Endothelial cell of umbilical vein (primary cell): ENCODE results near the gene URI1. TPM values are rescaled to one million over a fixed set of nuclear protein-coding genes. Genes with fewer than 3 reads are reported as not detected.

Experiments used
- BruUV-seq: library from RNA; stranded (reverse); fragments of 400-500 nt; replicated peaks from 2 replicates; lab custom pipeline; 2021; lab: Mats Ljungman, UMichigan
- CTCF ChIA-PET: fragments of 300-600, 350-600 bp; sonication (Branson Sonifier 250); formaldehyde crosslinking; loops from one replicate; lab custom pipeline; 2021; ENCODE audit warnings: antibody characterized with exemption, inconsistent platforms; lab: Charles Lee
- POLR2A ChIA-PET: fragments of 300-600, 350-600 bp; sonication (Branson Sonifier 250); formaldehyde crosslinking; loops from one replicate; lab custom pipeline; 2021; ENCODE audit warnings: antibody characterized with exemption, inconsistent platforms; lab: Charles Lee
- DNase-seq: peaks from one replicate; pipeline ENCODE4 v3.0.0-alpha.2; 2011; ENCODE audit warnings: low read depth, low spot score
- FAIRE-seq: peaks from 2 replicates; lab custom pipeline; 2011; peaks lifted over from hg19 to GRCh38; lab: Jason Lieb, UNC
- H2AFZ ChIP-seq: 2 replicates; pipeline ENCODE4 v1.6.0; 2012; ENCODE audit warnings: low read depth, low read length, control low read depth, inconsistent platforms
- H3K27ac ChIP-seq: 2 replicates; pipeline ENCODE4 v1.5.1; 2011; ENCODE audit warnings: low read depth, mild to moderate bottlenecking, control low read depth, low read length, moderate library complexity; ENCODE audit not compliant: insufficient read depth
- H3K27me3 ChIP-seq, 2 experiments: 2 replicates each; pipeline versions ENCODE4 v1.6.0 to v1.6.1; 2011; ENCODE audit warnings: low read length in 2 of 2, mixed read lengths in 1 of 2; ENCODE audit not compliant: control insufficient read depth in 2 of 2, insufficient read depth in 2 of 2
- H3K36me3 ChIP-seq, 2 experiments: 2 replicates in 1 of 2; 3 replicates in 1 of 2; pipeline ENCODE4 v1.5.1; 2011; ENCODE audit warnings: low read length in 2 of 2, mild to moderate bottlenecking in 1 of 2, moderate library complexity in 1 of 2; ENCODE audit not compliant: control insufficient read depth in 2 of 2, insufficient read depth in 2 of 2; ENCODE audit errors: extremely low read depth in 1 of 2
- H3K4me1 ChIP-seq: 3 replicates; pipeline ENCODE4 v1.5.1; 2011; ENCODE audit warnings: mild to moderate bottlenecking, low read length; ENCODE audit not compliant: control insufficient read depth, insufficient read depth; ENCODE audit errors: extremely low read depth
- H3K4me2 ChIP-seq: 2 replicates; pipeline ENCODE4 v1.6.1; 2011; ENCODE audit warnings: low read length, control low read depth, mixed read lengths; ENCODE audit not compliant: insufficient read depth
- H3K4me3 ChIP-seq, 3 experiments: fragments of 200-600 bp in 1 of 3; sonication (generic), shearing (Covaris generic) in 1 of 3; replicated peaks in 1 of 3; 2 replicates each; pipeline ENCODE4 v1.5.1; 2011 to 2016; ENCODE audit warnings: control low read depth in 3 of 3, low read length in 3 of 3, mild to moderate bottlenecking in 2 of 3, inconsistent platforms in 1 of 3, low read depth in 1 of 3, moderate library complexity in 1 of 3; ENCODE audit not compliant: insufficient read depth in 1 of 3
- H3K79me2 ChIP-seq: 2 replicates; pipeline ENCODE4 v1.6.0; 2012; ENCODE audit warnings: low read length, inconsistent platforms; ENCODE audit not compliant: control insufficient read depth, insufficient read depth
- H3K9ac ChIP-seq: replicated peaks from 2 replicates; pipeline ENCODE3; 2011; ENCODE audit warnings: low read length, control low read depth; ENCODE audit not compliant: insufficient read depth; ENCODE audit errors: extremely low read depth
- H3K9me1 ChIP-seq: replicated peaks from 3 replicates; pipeline ENCODE4 v1.6.0; 2011; ENCODE audit warnings: mild to moderate bottlenecking, low read length; ENCODE audit not compliant: control insufficient read depth, insufficient read depth; ENCODE audit errors: extremely low read depth
- H3K9me3 ChIP-seq: replicated peaks from 2 replicates; pipeline ENCODE4 v1.5.1; 2012; ENCODE audit warnings: low read length, inconsistent platforms; ENCODE audit not compliant: control insufficient read depth, insufficient read depth
- H4K20me1 ChIP-seq: replicated peaks from 2 replicates; pipeline ENCODE3; 2011; ENCODE audit warnings: mild to moderate bottlenecking, low read length; ENCODE audit not compliant: control insufficient read depth, insufficient read depth; ENCODE audit errors: extremely low read depth
- CTCF ChIP-seq, 2 donors: IDR thresholded peaks; 1 replicate in 1 of 2; 2 replicates in 1 of 2; pipeline ENCODE4 v1.5.1; 2011; ENCODE audit warnings: low read length in 2 of 2, mild to moderate bottlenecking in 2 of 2, moderate library complexity in 2 of 2, control low read depth in 1 of 2, inconsistent platforms in 1 of 2, low read depth in 1 of 2; ENCODE audit not compliant: insufficient read depth in 1 of 2; ENCODE audit errors: extremely low read depth in 1 of 2
- EZH2 ChIP-seq: IDR thresholded peaks from 2 replicates; pipeline ENCODE4 v1.6.1; 2012; ENCODE audit warnings: borderline replicate concordance, low read depth, mild to moderate bottlenecking, moderate library complexity, low read length, inconsistent platforms; ENCODE audit not compliant: severe bottlenecking
- FOS ChIP-seq: IDR thresholded peaks from 2 replicates; pipeline ENCODE4 v1.6.1; 2011; ENCODE audit warnings: mild to moderate bottlenecking, low read length, moderate library complexity, borderline replicate concordance; ENCODE audit not compliant: insufficient read depth
- MYC ChIP-seq: IDR thresholded peaks from one replicate; pipeline ENCODE4 v1.6.1; 2011; ENCODE audit warnings: mild to moderate bottlenecking, low read depth, low read length
- POLR2A ChIP-seq: IDR thresholded peaks from 2 replicates; pipeline ENCODE4 v1.6.1; 2012; ENCODE audit warnings: low read depth, mild to moderate bottlenecking, control low read depth, low read length
- POLR2AphosphoS5 ChIP-seq: IDR thresholded peaks from 2 replicates; pipeline ENCODE4 v1.6.1; 2012; ENCODE audit warnings: low read depth, mild to moderate bottlenecking, control low read depth, low read length, moderate library complexity; ENCODE audit not compliant: insufficient read depth
- dilution Hi-C: fragments of 300-500 bp; cut with MboI; formaldehyde crosslinking; loops from one replicate; pipeline ENCODE4 v1.15.0; 2019; ENCODE audit warnings: low sequenced_read_pairs; ENCODE audit not compliant: extremely low pct_ligation_motif_present
- intact Hi-C: fragments of 100-400 bp; cut with micrococcal nuclease; formaldehyde crosslinking; loops from one replicate; pipeline ENCODE4 v1.10.0; 2022
- polyA plus RNA-seq, 4 experiments: library from polyadenylated mRNA; depleted of rRNA in 3 of 4; stranded (reverse) in 3 of 4; unstranded in 1 of 4; fragments of >200 nt; gene quantifications; 2 replicates each; pipeline versions ENCODE4 v1.2.1 to v1.2.3, GENCODE V29; 2011 to 2012; ENCODE audit warnings: missing spikeins in 1 of 4
- total RNA-seq: library from RNA; stranded (reverse); gene quantifications from 2 replicates; pipeline ENCODE4 v1.2.3, GENCODE V29; 2021

The URI1 gene
- total and polyA plus RNA-seq, 2 donors (not counting 3 experiments of a cell fraction or from before 2014, with no cell fraction given), result 12.8 to 28.9 TPM

GRCh38 chr19:30060531-30061222, 118.6 kb downstream of the URI1 start:
- Histone ChIP-seq H3K9me1 (no peaks in the 10 kb centered on the region), H3K4me1 (no peaks in the 10 kb centered on the region), H3K79me2 (no peaks in the 10 kb centered on the region), H3K4me2 (no peak overlapping the region), H4K20me1 (no peaks in the 10 kb centered on the region), H3K27me3 (no peaks in the 10 kb centered on the region), H3K27ac (no peak overlapping the region), H2AFZ (no peak overlapping the region), H3K4me3 (no peak overlapping the region), H3K36me3 (no peaks in the 10 kb centered on the region), H3K9ac (no peak overlapping the region), H3K9me3 (no peaks in the 10 kb centered on the region)
- TF ChIP-seq CTCF (IDR thresholded peaks at IDR 0.05; ENCODE audit: extremely low read depth in 1 of 2, insufficient read depth in 1 of 2, low read depth in 1 of 2, low read length in 2 of 2) (no peak), MYC (no peak), POLR2A (no peak), POLR2AphosphoS5 (no peak), EZH2 (no peak), FOS (no peak)
- intact Hi-C loops (no loop called here), dilution Hi-C loops (no loop called here)
- POLR2A ChIA-PET, result no interaction called here
- BruUV-seq, result no TSS peak
- CTCF ChIA-PET, result no interaction called here
- FAIRE-seq (no peak), DNase-seq (no peak)
